PC-3 (cell line): ENCODE results near the gene FLT1.

Source experiments
- EZH2 ChIP-seq: fragments of 300-600 bp; sonication (generic); IDR thresholded peaks from one replicate; pipeline ENCODE4 v1.6.1; 2017; ENCODE audit warnings: antibody characterized with exemption, mild to moderate bottlenecking, low read length; ENCODE audit not compliant: unreplicated experiment
- EZH2phosphoT487 ChIP-seq: fragments of 300-600 bp; sonication (generic); IDR thresholded peaks from 2 replicates; pipeline ENCODE4 v1.6.1; 2018; ENCODE audit warnings: mild to moderate bottlenecking, antibody characterized with exemption, low read length, borderline replicate concordance
- TF ChIP-seq, protein P1 (sequence below): fragments of 300-600 bp; sonication (generic); conservative IDR thresholded peaks from 2 replicates; pipeline ENCODE4 v1.5.1; 2017; ENCODE audit warnings: antibody characterized with exemption, low read depth, mild to moderate bottlenecking, low read length

DNA sequence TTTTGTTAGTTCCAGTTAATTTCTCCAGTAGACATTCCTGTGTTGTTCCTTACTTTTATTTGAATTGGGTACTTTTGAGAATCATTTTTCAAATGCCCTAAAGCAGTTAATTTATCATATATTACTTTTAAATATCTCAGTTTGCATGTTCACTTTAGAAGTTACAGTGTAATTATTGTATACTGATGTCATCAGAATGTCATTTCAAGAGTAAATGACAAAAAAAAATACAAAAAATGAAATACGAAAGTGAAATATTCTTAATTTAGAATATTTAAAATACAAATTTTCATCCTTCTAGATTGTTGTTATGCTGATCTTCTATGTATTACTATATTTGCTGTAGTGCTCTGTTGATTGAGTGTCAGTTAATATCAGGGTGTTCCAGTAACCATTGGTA, 242.4 kb downstream of the FLT1 start:
- TF ChIP-seq, protein P1, sequence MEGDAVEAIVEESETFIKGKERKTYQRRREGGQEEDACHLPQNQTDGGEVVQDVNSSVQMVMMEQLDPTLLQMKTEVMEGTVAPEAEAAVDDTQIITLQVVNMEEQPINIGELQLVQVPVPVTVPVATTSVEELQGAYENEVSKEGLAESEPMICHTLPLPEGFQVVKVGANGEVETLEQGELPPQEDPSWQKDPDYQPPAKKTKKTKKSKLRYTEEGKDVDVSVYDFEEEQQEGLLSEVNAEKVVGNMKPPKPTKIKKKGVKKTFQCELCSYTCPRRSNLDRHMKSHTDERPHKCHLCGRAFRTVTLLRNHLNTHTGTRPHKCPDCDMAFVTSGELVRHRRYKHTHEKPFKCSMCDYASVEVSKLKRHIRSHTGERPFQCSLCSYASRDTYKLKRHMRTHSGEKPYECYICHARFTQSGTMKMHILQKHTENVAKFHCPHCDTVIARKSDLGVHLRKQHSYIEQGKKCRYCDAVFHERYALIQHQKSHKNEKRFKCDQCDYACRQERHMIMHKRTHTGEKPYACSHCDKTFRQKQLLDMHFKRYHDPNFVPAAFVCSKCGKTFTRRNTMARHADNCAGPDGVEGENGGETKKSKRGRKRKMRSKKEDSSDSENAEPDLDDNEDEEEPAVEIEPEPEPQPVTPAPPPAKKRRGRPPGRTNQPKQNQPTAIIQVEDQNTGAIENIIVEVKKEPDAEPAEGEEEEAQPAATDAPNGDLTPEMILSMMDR, result no peak
- TF ChIP-seq EZH2 (no peak), EZH2phosphoT487 (no peak)
